HepG2 (cell line): Measurements from ENCODE around the gene RCOR1. TPM values are rescaled to one million over a fixed set of nuclear protein-coding genes. Genes with fewer than 3 reads are reported as not detected.
A peak's percentile ranks its signal among the peaks of the same experiment; 100 is the strongest.

ENCODE experiments used
- ATAC-seq: fragments of 200-7000 bp; cut with Tn5 transposase; 3 replicates; pipeline ENCODE4 v1.9.1; 2020; ENCODE audit warnings: mild to moderate bottlenecking, moderate library complexity
- BruUV-seq: library from RNA; stranded (reverse); fragments of 400-500 nt; replicated peaks from 2 replicates; lab custom pipeline; 2021; lab: Mats Ljungman, UMichigan
- CTCF ChIA-PET: fragments of 300-600 bp; formaldehyde crosslinking; extraction: SDS; loops from one replicate; lab custom pipeline; 2021; ENCODE audit warnings: low total read pairs, inconsistent platforms, low intra/inter-chr PET ratio; lab: Yijun Ruan, JAX
- POLR2A ChIA-PET: fragments of 350-600 bp; sonication (Branson Sonifier 250); formaldehyde crosslinking; loops from one replicate; lab custom pipeline; 2020; ENCODE audit warnings: antibody characterized with exemption, inconsistent platforms; lab: Yijun Ruan, JAX
- DNase-seq: peaks from one replicate; pipeline ENCODE4 v3.0.0-alpha.2; 2015; ENCODE audit warnings: low spot score
- FAIRE-seq: peaks from 3 replicates; lab custom pipeline; 2011; peaks lifted over from hg19 to GRCh38; lab: Jason Lieb, UNC
- H2AFZ ChIP-seq: one replicate; pipeline ENCODE4 v1.6.1; 2011; ENCODE audit warnings: low read length, inconsistent platforms
- H3K27ac ChIP-seq: fragments of 300-600 bp; 3 replicates; pipeline ENCODE4 v1.8.0; 2011; ENCODE audit warnings: mixed run types, mild to moderate bottlenecking, mixed read lengths, low read length, inconsistent platforms; ENCODE audit not compliant: insufficient read depth; ENCODE audit errors: extremely low read length
- H3K27me3 ChIP-seq, 2 experiments: fragments of 200-600 bp in 1 of 2; 2 replicates in 1 of 2; 3 replicates in 1 of 2; pipeline versions ENCODE4 v1.6.0 to v1.8.0; 2011; ENCODE audit warnings: low read length in 2 of 2, mild to moderate bottlenecking in 2 of 2, moderate library complexity in 2 of 2, inconsistent platforms in 1 of 2; ENCODE audit not compliant: insufficient read depth in 2 of 2, control insufficient read depth in 1 of 2
- H3K36me3 ChIP-seq, 2 experiments: fragments of 200-600 bp in 1 of 2; replicated peaks in 1 of 2; 2 replicates in 1 of 2; 3 replicates in 1 of 2; pipeline versions ENCODE4 v1.5.1 to v1.8.0; 2011; ENCODE audit warnings: low read length in 2 of 2, inconsistent platforms in 1 of 2; ENCODE audit not compliant: insufficient read depth in 2 of 2, control insufficient read depth in 1 of 2
- H3K4me1 ChIP-seq: 2 replicates; pipeline ENCODE4 v1.5.1; 2012; ENCODE audit warnings: low read length, inconsistent platforms; ENCODE audit not compliant: insufficient read depth
- H3K4me2 ChIP-seq: 2 replicates; pipeline ENCODE4 v1.6.0; 2011; ENCODE audit warnings: low read depth, low read length, inconsistent platforms
- H3K4me3 ChIP-seq, 3 experiments: fragments of 200-600 bp in 1 of 3; sonication (generic), shearing (Covaris generic) in 1 of 3; replicated peaks in 1 of 3; 2 replicates each; pipeline ENCODE4 v1.5.1; 2011 to 2016; ENCODE audit warnings: low read length in 3 of 3, inconsistent platforms in 2 of 3, low read depth in 2 of 3, mild to moderate bottlenecking in 2 of 3, control low read depth in 1 of 3, mixed read lengths in 1 of 3; ENCODE audit not compliant: insufficient read depth in 1 of 3
- H3K79me2 ChIP-seq: one replicate; pipeline ENCODE4 v1.6.1; 2011; ENCODE audit warnings: low read length, inconsistent platforms; ENCODE audit not compliant: insufficient read depth
- H3K9ac ChIP-seq: 2 replicates; pipeline ENCODE4 v1.6.0; 2011; ENCODE audit warnings: mild to moderate bottlenecking, low read depth, low read length, inconsistent platforms; ENCODE audit not compliant: insufficient read depth
- H3K9me3 ChIP-seq: 2 replicates; pipeline ENCODE4 v1.5.1; 2012; ENCODE audit warnings: mild to moderate bottlenecking, low read length
- H4K20me1 ChIP-seq: 2 replicates; pipeline ENCODE4 v1.6.0; 2011; ENCODE audit warnings: inconsistent platforms, mild to moderate bottlenecking, low read length, moderate library complexity; ENCODE audit not compliant: insufficient read depth
- ATM ChIP-seq: fragments of 450-650 bp; IDR thresholded peaks from 2 replicates; pipeline ENCODE4 v1.7.1; 2017; ENCODE audit warnings: mild to moderate bottlenecking, borderline replicate concordance
- ELF3 ChIP-seq: IDR thresholded peaks from 2 replicates; pipeline ENCODE4 v1.6.1; 2016; ENCODE audit warnings: missing genetic modification reagents, missing compliant biosample characterization
- KDM1A ChIP-seq: IDR thresholded peaks from 2 replicates; pipeline ENCODE4 v1.6.1; 2016; ENCODE audit warnings: missing compliant biosample characterization
- ZMYM3 ChIP-seq: sonication (generic); formaldehyde crosslinking; IDR thresholded peaks from 2 replicates; pipeline ENCODE4 v1.5.1; 2020; ENCODE audit warnings: mild to moderate bottlenecking, missing genetic modification reagents
- ZNF580 ChIP-seq: IDR thresholded peaks from 2 replicates; pipeline ENCODE4 v1.6.1; 2016; ENCODE audit warnings: low read depth, borderline replicate concordance
- ZNF614 ChIP-seq: IDR thresholded peaks from 2 replicates; pipeline ENCODE4 v1.6.1; 2018; ENCODE audit warnings: missing biosample characterization, missing genetic modification reagents, inconsistent platforms, borderline replicate concordance
- ZNF639 ChIP-seq: conservative IDR thresholded peaks from 2 replicates; pipeline ENCODE4 v1.6.1; 2018; ENCODE audit warnings: missing genetic modification reagents
- ZNF687 ChIP-seq: sonication (generic); formaldehyde crosslinking; IDR thresholded peaks from 2 replicates; pipeline ENCODE4 v1.5.1; 2020; ENCODE audit warnings: mild to moderate bottlenecking, missing genetic modification reagents, moderate library complexity
- ZNF720 ChIP-seq: sonication (generic); formaldehyde crosslinking; IDR thresholded peaks from 2 replicates; pipeline ENCODE4 v1.4.0; 2020; ENCODE audit warnings: missing genetic modification reagents
- ZNF746 ChIP-seq: sonication (generic); formaldehyde crosslinking; IDR thresholded peaks from 2 replicates; pipeline ENCODE4 v1.8.0; 2022; ENCODE audit warnings: mild to moderate bottlenecking, missing genetic modification reagents
- ZNF782 ChIP-seq: sonication (generic); formaldehyde crosslinking; IDR thresholded peaks from 2 replicates; pipeline ENCODE4 v1.4.0; 2020; ENCODE audit warnings: missing genetic modification reagents, mild to moderate bottlenecking, borderline replicate concordance
- WGBS: methylation state at CpG from one replicate; pipeline ENCODE4 v1.1.6; 2017; ENCODE audit warnings: low lambda C conversion rate; 5-methylcytosine and 5-hydroxymethylcytosine counted together
- in situ Hi-C: cut with HindIII; loops from 2 replicates; pipeline ENCODE4 v1.10.0; 2017; ENCODE audit warnings: low pct_unique_long_range_greater_than_20kb; ENCODE audit not compliant: extremely low pct_ligation_motif_present
- intact Hi-C: fragments of 100-400 bp; cut with micrococcal nuclease; formaldehyde crosslinking; loops from one replicate; pipeline ENCODE4 v1.10.0; 2022; ENCODE audit not compliant: unreplicated experiment
- polyA plus RNA-seq, 8 experiments: library from polyadenylated mRNA; depleted of rRNA in 3 of 8; stranded (reverse) in 7 of 8; unstranded in 1 of 8; fragments of >200 nt; fragmentation: Illumina TruSeq in 4 of 8; extraction: Trizol in 4 of 8; gene quantifications; 2 replicates each; pipeline versions ENCODE4 v1.2.1 to v1.2.3, GENCODE V29; 2011 to 2016; ENCODE audit warnings: low read depth in 4 of 8, missing spikeins in 1 of 8, mixed read lengths in 1 of 8; ENCODE audit not compliant: insufficient read depth in 1 of 8
- total RNA-seq, 5 experiments: library from RNA; depleted of rRNA; stranded (reverse); fragments of >200 nt; fragmentation: Illumina TruSeq; extraction: Trizol; gene quantifications; 2 replicates each; pipeline ENCODE4 v1.2.3, GENCODE V29; 2016; ENCODE audit warnings: low read depth in 1 of 5

The RCOR1 gene
- total and polyA plus RNA-seq, 2 of the 13 experiments (the other 11 are each of a cell fraction or from before 2014, with no cell fraction given), result 10.2 to 11.1 TPM

- TF ChIP-seq ZNF687 (CRISPR knock-in tag) (peak; percentile 40; the same call in 1 of the 2 replicates), ZNF639 (CRISPR knock-in tag) (no peak), KDM1A (CRISPR knock-in tag) (0 out of 2 replicates have a peak, but pooled peaks have one; percentile 32), ZMYM3 (CRISPR knock-in tag) (peak; percentile 77)
Observed at GRCh38 chr14:102583726-102584125, 8.7 kb upstream of the RCOR1 start (continued).

- Histone ChIP-seq H4K20me1 (no peaks in the 10 kb centered on the region), H3K9ac (peak overlapping the region; percentile 65), H3K4me2 (peak overlapping the region; percentile 75), H3K27me3 (no peaks in the 10 kb centered on the region), H3K4me1 (peaks cover 76% of the 10 kb centered on the region), H3K4me3 (peak overlapping the region in 2 of 3 experiments; percentile 13 to 58; a peak in 4 of 6 replicates), H3K79me2 (no peaks in the 10 kb centered on the region), H3K27ac (no peak overlapping the region), H3K36me3 (no peaks in the 10 kb centered on the region), H3K9me3 (no peaks in the 10 kb centered on the region), H2AFZ (no peak overlapping the region)
- in situ Hi-C loops, result no loop called here
- ChIA-PET POLR2A (interaction anchor here (1.0 to 4.9 kb wide), 9 partner anchors 9 to 104 kb away, joined by 3 to 51 read pairs (median 5); no protein-coding TSS in a partner anchor), CTCF (no interaction called here)
- 24% methylated on average over 17 of the region's 24 CpGs for WGBS
- ATAC-seq (peak; percentile 81), FAIRE-seq (no peak), DNase-seq (no peak)
- BruUV-seq, result no TSS peak
- intact Hi-C loops, result no loop called here
- TF ChIP-seq ZNF782, result no peak
- no peak; the same call in 1 of the 2 replicates for TF ChIP-seq ELF3
- no peak for TF ChIP-seq ZNF580 (CRISPR knock-in tag)
- no peak for TF ChIP-seq ATM
- TF ChIP-seq ZNF746 (CRISPR knock-in tag), result no peak
- TF ChIP-seq ZNF720 (CRISPR knock-in tag), result no peak
- TF ChIP-seq ZNF614 (CRISPR knock-in tag), result no peak
Observed at GRCh38 chr14:102584871-102585869, 7.3 kb upstream of the RCOR1 start.
